ENCODE data around the gene CD82. TPM values are rescaled to one million over a fixed set of nuclear protein-coding genes. Genes with fewer than 3 reads are reported as not detected.

CD82 gene
- total RNA-seq, 1 experiment from 2014 or later = 8.2 TPM

DNA sequence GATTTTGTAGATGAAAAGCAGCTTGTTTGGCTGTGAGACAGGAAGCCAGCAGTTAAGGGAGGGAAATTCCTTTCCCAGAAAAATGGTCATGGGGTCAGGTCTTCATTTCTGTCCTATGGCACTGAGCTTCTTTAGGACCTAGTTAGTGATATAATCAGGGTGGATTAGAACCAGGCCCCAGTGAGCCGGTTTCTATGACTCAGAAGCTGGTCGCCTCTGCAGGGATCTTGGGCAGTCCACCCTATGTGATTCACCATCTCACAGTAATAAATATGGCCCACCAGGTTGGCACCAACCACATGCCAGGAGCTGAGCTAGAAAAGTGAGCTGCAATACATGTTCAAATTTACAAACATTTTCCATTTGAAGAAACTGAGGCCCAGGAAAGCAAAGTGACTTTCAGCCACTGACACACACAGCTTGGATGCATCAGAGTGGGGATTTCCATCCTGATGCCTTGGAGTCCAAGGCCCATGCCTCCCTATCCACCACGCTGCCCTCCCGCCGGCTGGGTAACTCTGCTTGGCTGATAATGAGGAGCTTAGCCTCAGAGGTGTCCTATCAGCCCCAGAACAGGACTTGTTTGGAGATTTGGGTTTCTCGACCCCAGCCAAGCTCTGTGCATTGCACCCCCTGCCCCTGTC lies 42.0 kb downstream of the CD82 start:
- TF ChIP-seq, protein P1, sequence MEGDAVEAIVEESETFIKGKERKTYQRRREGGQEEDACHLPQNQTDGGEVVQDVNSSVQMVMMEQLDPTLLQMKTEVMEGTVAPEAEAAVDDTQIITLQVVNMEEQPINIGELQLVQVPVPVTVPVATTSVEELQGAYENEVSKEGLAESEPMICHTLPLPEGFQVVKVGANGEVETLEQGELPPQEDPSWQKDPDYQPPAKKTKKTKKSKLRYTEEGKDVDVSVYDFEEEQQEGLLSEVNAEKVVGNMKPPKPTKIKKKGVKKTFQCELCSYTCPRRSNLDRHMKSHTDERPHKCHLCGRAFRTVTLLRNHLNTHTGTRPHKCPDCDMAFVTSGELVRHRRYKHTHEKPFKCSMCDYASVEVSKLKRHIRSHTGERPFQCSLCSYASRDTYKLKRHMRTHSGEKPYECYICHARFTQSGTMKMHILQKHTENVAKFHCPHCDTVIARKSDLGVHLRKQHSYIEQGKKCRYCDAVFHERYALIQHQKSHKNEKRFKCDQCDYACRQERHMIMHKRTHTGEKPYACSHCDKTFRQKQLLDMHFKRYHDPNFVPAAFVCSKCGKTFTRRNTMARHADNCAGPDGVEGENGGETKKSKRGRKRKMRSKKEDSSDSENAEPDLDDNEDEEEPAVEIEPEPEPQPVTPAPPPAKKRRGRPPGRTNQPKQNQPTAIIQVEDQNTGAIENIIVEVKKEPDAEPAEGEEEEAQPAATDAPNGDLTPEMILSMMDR (conservative IDR thresholded peaks at IDR 0.05; ENCODE audit: low read depth, low read length) = no peak
- H3K4me1 ChIP-seq (ENCODE audit: insufficient read depth, low read length, poor library complexity, severe bottlenecking) = peaks cover 5% of the 10 kb centered on the region
- no peak overlapping the region for H3K4me3 ChIP-seq (ENCODE audit: low read depth, low read length, poor library complexity, severe bottlenecking)
- CTCF ChIA-PET = interaction anchor here (1.1 to 1.3 kb wide), 2 partner anchors 10 to 474 kb away, joined by 4 to 5 read pairs; no protein-coding TSS in a partner anchor
- H3K36me3 ChIP-seq (ENCODE audit: insufficient read depth, low read length, poor library complexity, severe bottlenecking) = no peaks in the 10 kb centered on the region
- no peaks in the 10 kb centered on the region for H3K9me3 ChIP-seq (ENCODE audit: low read depth, low read length, poor library complexity, severe bottlenecking)
- POLR2A ChIA-PET (ENCODE audit: low non-redundant PET) = interaction anchor here (0.6 kb wide), 1 partner anchor 503 kb away, joined by 4 read pairs; no protein-coding TSS in a partner anchor
- no peaks in the 10 kb centered on the region for H3K27me3 ChIP-seq (replicated peaks; ENCODE audit: insufficient read depth, low read depth, low read length, poor library complexity)
- BruUV-seq (replicated peaks) = no TSS peak
- intact Hi-C loops (cut with micrococcal nuclease; ENCODE audit: unreplicated experiment) = no loop called here
- DNase-seq (ENCODE audit: low spot score) = no peak
- no peak overlapping the region for H3K27ac ChIP-seq (ENCODE audit: low read depth, low read length, poor library complexity, severe bottlenecking)

DNA sequence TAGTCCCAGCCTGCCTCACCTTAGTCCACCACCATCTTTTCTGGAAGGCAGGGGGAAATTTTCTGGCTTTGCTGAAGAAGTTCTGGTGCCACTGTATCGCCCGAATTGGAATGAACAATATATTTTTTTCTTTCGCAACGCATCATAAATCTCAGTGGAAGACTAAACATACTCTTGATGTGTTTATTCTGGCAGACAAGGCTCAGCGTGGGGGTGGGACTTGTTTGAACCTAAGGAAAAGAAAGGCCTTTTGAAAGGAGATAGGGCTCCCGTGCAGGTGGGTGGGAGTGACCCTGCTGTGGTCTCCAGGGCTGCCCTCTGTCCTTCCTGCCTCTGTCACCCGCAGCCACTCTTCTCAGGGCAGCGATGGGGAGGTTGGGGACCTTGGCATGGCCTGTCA lies 42.5 kb downstream of the CD82 start:
- Histone ChIP-seq H3K27ac (ENCODE audit: low read depth, low read length, poor library complexity, severe bottlenecking) (no peak overlapping the region), H3K4me1 (ENCODE audit: insufficient read depth, low read length, poor library complexity, severe bottlenecking) (peaks cover 5% of the 10 kb centered on the region), H3K36me3 (ENCODE audit: insufficient read depth, low read length, poor library complexity, severe bottlenecking) (no peaks in the 10 kb centered on the region), H3K9me3 (ENCODE audit: low read depth, low read length, poor library complexity, severe bottlenecking) (no peaks in the 10 kb centered on the region), H3K27me3 (replicated peaks; ENCODE audit: insufficient read depth, low read depth, low read length, poor library complexity) (no peaks in the 10 kb centered on the region), H3K4me3 (ENCODE audit: low read depth, low read length, poor library complexity, severe bottlenecking) (no peak overlapping the region)
- TF ChIP-seq, protein P1 (conservative IDR thresholded peaks at IDR 0.05; ENCODE audit: low read depth, low read length) = no peak
- no peak for TF ChIP-seq EZH2 (IDR thresholded peaks at IDR 0.05; ENCODE audit: borderline replicate concordance, low read depth, low read length, poor library complexity, severe bottlenecking)
- intact Hi-C loops (cut with micrococcal nuclease; ENCODE audit: unreplicated experiment) = no loop called here
- DNase-seq (ENCODE audit: low spot score) = no peak
- POLR2A ChIA-PET (ENCODE audit: low non-redundant PET) = no interaction called here
- CTCF ChIA-PET = interaction anchor here (1.1 to 1.3 kb wide), 2 partner anchors 9 to 475 kb away, joined by 4 to 5 read pairs; no protein-coding TSS in a partner anchor
- BruUV-seq (replicated peaks) = no TSS peak

DNA sequence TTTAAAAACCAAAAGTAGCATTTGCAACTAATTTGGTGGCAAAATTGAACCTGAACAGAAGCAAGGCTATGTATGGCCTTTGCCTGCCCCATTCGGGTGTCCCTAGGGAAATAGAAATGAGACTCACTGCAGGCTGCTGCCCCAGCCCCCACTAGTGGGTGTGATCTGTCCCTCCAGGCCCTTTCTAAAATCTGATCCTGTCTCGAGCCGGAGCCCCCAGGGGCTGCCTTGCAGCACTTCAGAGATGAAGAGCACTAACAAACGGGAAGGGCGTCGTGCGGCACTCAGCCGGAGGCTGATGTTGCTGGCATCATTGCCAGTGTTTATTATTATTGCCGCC lies 43.2 kb downstream of the CD82 start:
- Histone ChIP-seq H3K4me3 (ENCODE audit: low read depth, low read length, poor library complexity, severe bottlenecking) (no peak overlapping the region), H3K36me3 (ENCODE audit: insufficient read depth, low read length, poor library complexity, severe bottlenecking) (no peaks in the 10 kb centered on the region), H3K27me3 (replicated peaks; ENCODE audit: insufficient read depth, low read depth, low read length, poor library complexity) (no peaks in the 10 kb centered on the region), H3K27ac (ENCODE audit: low read depth, low read length, poor library complexity, severe bottlenecking) (no peak overlapping the region), H3K9me3 (ENCODE audit: low read depth, low read length, poor library complexity, severe bottlenecking) (no peaks in the 10 kb centered on the region), H3K4me1 (ENCODE audit: insufficient read depth, low read length, poor library complexity, severe bottlenecking) (peaks cover 5% of the 10 kb centered on the region)
- TF ChIP-seq, protein P1 (conservative IDR thresholded peaks at IDR 0.05; ENCODE audit: low read depth, low read length) = no peak
- no peak for TF ChIP-seq EZH2 (IDR thresholded peaks at IDR 0.05; ENCODE audit: borderline replicate concordance, low read depth, low read length, poor library complexity, severe bottlenecking)
- BruUV-seq (replicated peaks) = no TSS peak
- intact Hi-C loops (cut with micrococcal nuclease; ENCODE audit: unreplicated experiment) = no loop called here
- DNase-seq (ENCODE audit: low spot score) = no peak
- ChIA-PET CTCF (no interaction called here), POLR2A (ENCODE audit: low non-redundant PET) (no interaction called here)

All from A673 (cell line).